Measurements from ENCODE around the gene TNFSF10. TPM values are rescaled to one million over a fixed set of nuclear protein-coding genes. Genes with fewer than 3 reads are reported as not detected.

TNFSF10 gene
- total RNA-seq (2013; cell fraction: nucleolus; rRNA removed), result 4.0 and 6.9 TPM in 2 replicates
- total RNA-seq (2014; rRNA removed) (5.2 and 5.8 TPM in 2 replicates), total RNA-seq (2014; rRNA removed; fragmentation: Illumina TruSeq; extraction: Trizol) (6.3 and 7.5 TPM in 2 replicates), total RNA-seq (2021) (2.9 and 3.8 TPM in 2 replicates), polyA plus RNA-seq (2011; rRNA removed) (12.3 and 14.5 TPM in 2 replicates), polyA plus RNA-seq (2014; fragmentation: Illumina TruSeq; extraction: Trizol) (6.9 and 12.7 TPM in 2 replicates), polyA plus RNA-seq (2014; fragmentation: Nextera tagmentation; extraction: Ambion mirVana) (1 to 10 TPM; 4.1 to 4.6 TPM), polyA plus RNA-seq (2014; rRNA removed) (2.8 and 4.2 TPM in 2 replicates), polyA plus RNA-seq (2016; fragmentation: Nextera tagmentation; extraction: Ambion mirVana) (1 to 10 TPM; 2.1 to 3.5 TPM), polyA minus RNA-seq (2011; rRNA and poly(A)+ RNA removed) (9.9 and 12.4 TPM in 2 replicates), Bru-seq, nascent RNA (percentile 67 among the genes with signal in this experiment), BruChase-seq, experiment 1, labeled RNA remaining after a 6-hour chase (percentile 46 among the genes with signal in this experiment), BruChase-seq, experiment 2, labeled RNA remaining after a 2-hour chase (percentile 53 among the genes with signal in this experiment)
- polyA plus RNA-seq (2011; ENCODE audit: low read depth), result 5.5 TPM
- polyA plus RNA-seq (2011; cell fraction: cytosol; rRNA removed), result 8.7 and 10.1 TPM in 2 replicates
- polyA plus RNA-seq (2011; cell fraction: nucleus; rRNA removed), result 3.3 and 3.6 TPM in 2 replicates
- polyA plus RNA-seq (2012), result 5.6 and 5.9 TPM in 2 replicates
- polyA minus RNA-seq (2011; cell fraction: cytosol; rRNA and poly(A)+ RNA removed), result 2.9 and 3.3 TPM in 2 replicates
- polyA minus RNA-seq (2011; cell fraction: nucleus; rRNA and poly(A)+ RNA removed), result 9.2 and 14.9 TPM in 2 replicates
- long read RNA-seq, experiment 1, partial matches to known transcripts, result 0 of 5 reads
- long read RNA-seq, experiment 1, other reads (novel, unspliced or antisense), result 0 of 5 reads
- long read RNA-seq, experiment 2, transcript TNFSF10-201 (5 exons, 1,953 nt), result major isoform, 29 of 37 reads
- long read RNA-seq, experiment 2, partial matches to known transcripts, result 2 of 37 reads
- long read RNA-seq, experiment 2, other reads (novel, unspliced or antisense), result 4 of 37 reads

- Histone ChIP-seq H3K4me3 (peak within 1 kb of the TSS; percentile 57), H3K4me2 (ENCODE audit: control insufficient read depth, insufficient read depth) (peak within 1 kb of the TSS; percentile 64), H3K4me1 (ENCODE audit: control insufficient read depth, insufficient read depth, low read length) (peaks cover 10% of the 10 kb centered on the region; the same call in 1 of the 2 replicates), H3K9me3 (replicated peaks; ENCODE audit: control insufficient read depth, insufficient read depth, low read length) (no peaks in the 10 kb centered on the region), H4K20me1 (ENCODE audit: control insufficient read depth, insufficient read depth) (no peaks in the 10 kb centered on the region), H3K36me3 (ENCODE audit: control insufficient read depth in 2 of 2, insufficient read depth in 2 of 2, low read length in 1 of 2) (no peaks in the 10 kb centered on the region), H3K9ac (ENCODE audit: control insufficient read depth, insufficient read depth, low read length) (peak within 1 kb of the TSS; percentile 59), H3K27me3 (replicated peaks in 1 of 2; ENCODE audit: control insufficient read depth in 2 of 2, insufficient read depth in 2 of 2, low read length in 1 of 2) (no peaks in the 10 kb centered on the region), H3K79me2 (ENCODE audit: control insufficient read depth, insufficient read depth, low read length) (peaks cover 18% of the 10 kb centered on the region), H2AFZ (ENCODE audit: control insufficient read depth, low read depth, low read length) (peak within 1 kb of the TSS; percentile 80), H3K27ac (ENCODE audit: control insufficient read depth, insufficient read depth) (peak within 1 kb of the TSS; percentile 74)
- ATAC-seq (peak; percentile 92), FAIRE-seq (peak; percentile 61), DNase-seq (ENCODE audit: low read depth, low spot score) (peak; percentile 76)
- 3% methylated on average over 9 of the region's 9 CpGs for whole genome bisulfite sequencing (ENCODE audit: insufficient coverage, insufficient replicate concordance, low lambda C conversion rate, missing lambda C conversion rate)
- ChIA-PET CTCF (interaction anchor here (0.8 to 2.5 kb wide), 10 partner anchors 11 to 150 kb away, joined by 3 to 20 read pairs (median 3); no protein-coding TSS in a partner anchor), SMC1A (ENCODE audit: uncharacterized antibody, unreplicated experiment) (interaction anchor here (0.7 to 3.7 kb wide), 12 partner anchors 8 to 701 kb away, joined by 3 to 16 read pairs (median 4); no protein-coding TSS in a partner anchor), RAD21 (ENCODE audit: unreplicated experiment) (interaction anchor here (0.7 to 3.0 kb wide), 4 partner anchors 11 to 72 kb away, joined by 3 to 24 read pairs (median 3); no protein-coding TSS in a partner anchor), POLR2A (interaction anchor here (0.8 to 1.4 kb wide), 4 partner anchors 8 to 56 kb away, joined by 3 read pairs; no protein-coding TSS in a partner anchor)
- intact Hi-C loops (cut with micrococcal nuclease; ENCODE audit: unreplicated experiment), result no loop called here
- in situ Hi-C loops (cut with MboI), result no loop called here
- TSS peak; percentile 80 for BruUV-seq (replicated peaks)
- TF ChIP-seq RFX5 (IDR thresholded peaks at IDR 0.05; ENCODE audit: low read depth, low read length) (no peak), SKIL (IDR thresholded peaks at IDR 0.05; ENCODE audit: low read depth, poor library complexity, severe bottlenecking) (no peak), NR2F1 (conservative IDR thresholded peaks at IDR 0.05) (no peak), STAT1 (conservative IDR thresholded peaks at IDR 0.05) (no peak), HDGF (IDR thresholded peaks at IDR 0.05) (peak; percentile 51; the same call in 1 of the 2 replicates), FOXK2 (IDR thresholded peaks at IDR 0.05) (no peak), SMARCA5 (IDR thresholded peaks at IDR 0.05) (no peak), BMI1 (IDR thresholded peaks at IDR 0.05; ENCODE audit: borderline replicate concordance) (no peak), SPI1 (IDR thresholded peaks at IDR 0.05; ENCODE audit: borderline replicate concordance, insufficient read depth, low read depth, low read length) (peak; percentile 82), HCFC1 (IDR thresholded peaks at IDR 0.05; ENCODE audit: low read length) (no peak), MYB (IDR thresholded peaks at IDR 0.05; ENCODE audit: borderline replicate concordance, low read depth, low read length) (no peak), MXI1 (IDR thresholded peaks at IDR 0.05; ENCODE audit: low read depth, low read length) (peak; percentile 34; the same call in 1 of the 2 replicates), CBFB (IDR thresholded peaks at IDR 0.05; ENCODE audit: low read depth) (peak; percentile 31; the same call in 1 of the 2 replicates), NBN (IDR thresholded peaks at IDR 0.05) (0 out of 2 replicates have a peak, but pooled peaks have one; percentile 48), EZH2 (IDR thresholded peaks at IDR 0.05; ENCODE audit: borderline replicate concordance, control insufficient read depth, low read depth, low read length) (no peak)
- TF ChIP-seq, protein P1, sequence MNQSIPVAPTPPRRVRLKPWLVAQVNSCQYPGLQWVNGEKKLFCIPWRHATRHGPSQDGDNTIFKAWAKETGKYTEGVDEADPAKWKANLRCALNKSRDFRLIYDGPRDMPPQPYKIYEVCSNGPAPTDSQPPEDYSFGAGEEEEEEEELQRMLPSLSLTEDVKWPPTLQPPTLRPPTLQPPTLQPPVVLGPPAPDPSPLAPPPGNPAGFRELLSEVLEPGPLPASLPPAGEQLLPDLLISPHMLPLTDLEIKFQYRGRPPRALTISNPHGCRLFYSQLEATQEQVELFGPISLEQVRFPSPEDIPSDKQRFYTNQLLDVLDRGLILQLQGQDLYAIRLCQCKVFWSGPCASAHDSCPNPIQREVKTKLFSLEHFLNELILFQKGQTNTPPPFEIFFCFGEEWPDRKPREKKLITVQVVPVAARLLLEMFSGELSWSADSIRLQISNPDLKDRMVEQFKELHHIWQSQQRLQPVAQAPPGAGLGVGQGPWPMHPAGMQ (IDR thresholded peaks at IDR 0.05; ENCODE audit: borderline replicate concordance), result no peak
Measured at GRCh38 chr3:172522871-172523818, at the start of gene TNFSF10. TSS of gene TNFSF10 (minus strand) at chr3:172523430. CDS start at chr3:172523384, 46 bp downstream.

All from GM12878 (cell line).